GM10847 (cell line): ENCODE results near the gene UBE4B.

ENCODE experiments used
- POLR2A ChIP-seq: IDR thresholded peaks from 2 replicates; pipeline ENCODE4 v1.6.1; 2011; ENCODE audit not compliant: insufficient read length; ENCODE audit errors: extremely low read depth

UBE4B gene

DNA sequence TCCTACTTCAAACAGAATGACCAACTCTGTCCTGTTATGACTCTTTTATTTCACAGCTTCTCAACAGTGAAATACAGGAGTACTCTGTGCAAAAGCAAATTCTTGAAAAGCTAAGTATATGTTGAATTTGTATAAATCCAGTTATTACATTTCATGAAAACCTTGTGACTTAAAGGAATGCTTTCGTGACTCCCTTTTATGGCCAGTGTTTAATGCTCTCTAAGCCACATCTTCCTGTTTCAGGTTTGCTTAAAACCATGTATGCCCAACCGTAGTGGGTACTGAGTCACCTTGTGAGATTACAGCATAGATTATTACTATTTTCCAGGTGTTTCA, 137.4 kb downstream of the UBE4B start:
- TF ChIP-seq POLR2A = no peak

- TF ChIP-seq POLR2A = no peak
Observed at GRCh38 chr1:10171105-10171767, 138.5 kb downstream of the UBE4B start.

- TF ChIP-seq POLR2A = no peak
Observed at GRCh38 chr1:10171995-10172669, 139.4 kb downstream of the UBE4B start.

GRCh38 chr1:10173582-10173981, 140.8 kb downstream of the UBE4B start:
- no peak for TF ChIP-seq POLR2A

DNA sequence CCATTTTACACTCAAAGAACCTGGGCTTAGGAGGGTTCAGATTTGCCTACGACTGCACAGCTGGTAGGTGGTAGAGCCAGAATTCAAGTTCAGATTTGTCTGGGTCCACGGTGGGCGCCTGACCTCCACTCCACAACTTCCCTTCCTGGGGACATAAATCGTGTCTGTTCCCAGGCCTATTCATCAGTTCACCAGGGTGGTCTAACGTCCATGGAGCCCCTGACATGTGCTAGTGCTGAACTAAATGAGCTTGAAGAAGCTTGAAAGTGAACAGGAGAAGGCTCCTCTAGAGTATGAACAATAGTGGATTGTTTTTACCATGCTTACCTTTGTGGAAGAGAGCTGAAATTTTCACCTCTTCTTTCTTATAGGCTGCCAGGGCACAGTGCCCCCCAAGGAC, 145.1 kb downstream of the UBE4B start:
- no peak for TF ChIP-seq POLR2A

DNA sequence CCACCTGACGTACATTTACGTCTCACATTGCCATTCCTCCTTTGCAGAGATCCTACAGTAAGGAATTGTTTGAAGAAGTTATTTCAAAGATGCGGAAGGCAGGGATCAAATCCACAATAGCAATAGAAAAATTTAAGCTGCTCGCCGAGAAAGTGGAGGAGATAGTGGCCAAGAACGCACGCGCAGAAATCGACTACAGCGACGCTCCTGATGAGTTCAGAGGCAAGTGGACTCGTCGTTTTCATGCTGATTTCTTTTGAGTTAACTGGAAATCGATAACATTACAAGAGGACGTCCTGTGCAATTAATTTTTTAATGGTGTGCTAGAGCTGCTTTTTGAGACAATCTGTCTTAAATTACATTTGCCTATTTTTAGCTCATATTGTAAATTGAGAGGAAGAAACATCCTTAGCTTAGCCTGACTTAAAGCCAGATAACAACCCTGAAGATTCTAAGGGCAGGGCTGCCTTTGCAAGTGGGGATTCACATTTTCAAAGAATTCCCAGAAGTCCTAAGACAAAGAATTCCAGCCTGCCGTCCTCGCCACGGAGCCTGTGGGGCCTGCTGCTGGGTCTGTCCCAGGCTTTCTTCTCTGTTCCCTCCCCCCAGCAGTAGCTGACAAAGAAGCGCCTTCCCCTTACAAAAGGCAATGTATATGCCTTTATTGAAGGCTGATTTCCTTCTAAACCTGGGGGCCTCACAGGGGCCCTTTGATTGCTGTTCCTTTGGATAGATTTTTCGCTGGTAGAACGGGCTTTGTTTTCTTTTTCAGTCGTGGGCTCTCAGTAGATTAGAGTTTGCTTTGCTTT, 146.0 kb downstream of the UBE4B start:
- TF ChIP-seq POLR2A = no peak

DNA sequence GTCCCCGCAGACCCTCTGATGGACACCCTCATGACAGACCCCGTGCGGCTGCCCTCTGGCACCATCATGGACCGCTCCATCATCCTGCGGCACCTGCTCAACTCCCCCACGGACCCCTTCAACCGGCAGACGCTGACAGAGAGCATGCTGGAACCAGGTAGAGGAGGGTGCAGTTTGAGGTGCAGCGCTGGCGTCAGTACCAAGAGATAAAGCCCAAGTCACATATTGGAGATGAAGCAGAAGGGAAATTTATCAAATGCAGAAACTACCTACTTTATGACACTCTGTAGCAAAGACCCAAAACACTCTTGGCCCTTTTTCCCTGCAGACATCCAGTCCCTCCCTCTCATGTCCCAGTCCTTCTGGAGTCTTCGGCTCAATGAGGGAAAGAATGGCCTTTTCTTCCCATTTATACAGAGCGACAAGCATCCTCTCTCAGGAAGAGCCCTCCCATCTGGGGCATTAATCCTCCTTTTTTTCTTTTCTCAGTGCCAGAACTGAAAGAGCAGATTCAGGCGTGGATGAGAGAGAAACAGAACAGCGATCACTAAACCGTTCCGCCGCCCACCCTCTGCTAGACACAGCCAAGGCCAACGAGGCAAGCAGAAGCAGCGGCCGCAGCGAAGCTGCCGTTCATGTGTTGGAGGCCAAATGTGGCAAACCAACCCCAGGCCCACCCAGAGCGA, 146.8 kb downstream of the UBE4B start:
- TF ChIP-seq POLR2A = no peak

DNA sequence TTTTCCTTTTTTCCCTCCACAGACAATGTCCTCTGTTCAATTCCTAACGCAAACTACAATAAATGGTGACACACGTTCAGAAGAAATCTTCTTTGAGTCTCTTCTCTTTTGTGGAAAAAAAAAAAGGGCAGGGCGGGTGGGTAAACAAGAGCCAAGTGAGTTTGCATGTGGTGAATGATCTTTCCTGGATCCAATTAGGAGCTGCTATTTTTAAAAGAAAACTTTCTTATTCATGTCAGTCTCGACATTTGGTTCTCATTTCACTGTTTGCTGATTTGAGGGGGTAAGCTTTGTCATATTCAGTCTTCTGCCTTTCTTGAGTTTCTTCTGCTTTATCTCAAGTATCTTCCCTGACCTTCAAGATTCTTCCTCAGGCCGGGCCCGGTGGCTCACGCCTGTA, 148.4 kb downstream of the UBE4B start:
- TF ChIP-seq POLR2A = no peak

DNA sequence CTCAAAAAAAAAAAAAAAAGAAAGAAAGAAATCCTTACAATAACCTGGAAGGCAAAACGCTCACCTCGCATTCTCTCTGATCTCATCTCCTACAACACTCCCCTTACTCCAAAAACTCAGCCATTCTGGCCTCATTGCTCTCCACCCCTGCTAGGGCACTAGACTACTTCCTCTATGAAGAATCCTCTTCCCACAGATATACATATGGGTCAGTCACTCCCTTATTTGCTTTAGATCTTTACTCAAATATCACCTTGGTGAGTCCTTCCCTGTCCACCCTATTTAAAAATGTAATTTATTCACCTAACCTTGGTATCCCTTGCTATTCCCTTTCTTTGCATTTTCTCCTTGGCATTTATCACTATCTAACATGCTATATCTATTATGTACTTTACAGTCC, 153.0 kb downstream of the UBE4B start:
- no peak for TF ChIP-seq POLR2A

- TF ChIP-seq POLR2A = no peak
Observed at GRCh38 chr1:10186331-10187025, 153.7 kb downstream of the UBE4B start.

GRCh38 chr1:10187026-10187334, 154.2 kb downstream of the UBE4B start:
- TF ChIP-seq POLR2A = no peak

DNA sequence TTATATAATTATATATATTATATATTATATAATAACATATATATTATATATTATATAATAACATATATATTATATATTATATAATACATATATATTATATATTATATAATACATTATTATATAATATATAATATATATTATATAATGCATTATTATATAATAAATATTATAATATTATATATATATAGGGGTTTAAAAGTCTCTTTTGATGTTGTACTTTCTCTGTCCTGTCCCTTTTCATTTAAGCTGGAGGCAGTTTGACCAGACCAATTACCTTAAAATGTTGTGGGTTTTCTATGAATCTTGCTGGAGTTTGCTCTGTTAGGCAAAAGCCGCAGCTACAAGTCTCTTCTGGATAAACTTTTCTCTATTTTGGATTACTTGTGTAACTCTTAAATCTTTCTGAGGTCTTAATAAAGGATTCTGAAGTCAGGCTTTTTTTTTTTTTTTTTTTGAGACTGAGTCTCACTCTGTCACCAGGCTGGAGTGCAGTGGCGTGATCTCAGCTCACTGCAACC, 155.4 kb downstream of the UBE4B start:
- TF ChIP-seq POLR2A = no peak

DNA sequence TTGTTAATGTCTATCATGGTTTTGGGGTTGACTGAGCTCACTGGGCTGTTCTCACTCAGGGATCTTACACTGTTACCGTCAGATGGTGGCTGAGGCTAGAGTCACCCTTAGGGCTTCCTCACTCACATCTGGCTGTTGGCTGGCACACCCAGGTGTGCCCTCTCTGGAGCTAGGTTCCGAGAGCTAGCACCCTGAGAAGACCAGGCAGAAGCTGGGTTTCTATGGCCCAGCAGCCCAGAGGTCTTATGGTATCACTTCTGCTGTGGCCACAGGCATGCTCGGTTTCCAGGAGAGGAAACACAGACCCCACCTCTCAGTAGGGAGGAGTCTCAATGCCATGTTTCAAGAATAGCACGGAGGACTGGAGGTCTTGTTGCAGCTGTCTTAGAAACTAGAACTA, 156.9 kb downstream of the UBE4B start:
- no peak for TF ChIP-seq POLR2A

DNA sequence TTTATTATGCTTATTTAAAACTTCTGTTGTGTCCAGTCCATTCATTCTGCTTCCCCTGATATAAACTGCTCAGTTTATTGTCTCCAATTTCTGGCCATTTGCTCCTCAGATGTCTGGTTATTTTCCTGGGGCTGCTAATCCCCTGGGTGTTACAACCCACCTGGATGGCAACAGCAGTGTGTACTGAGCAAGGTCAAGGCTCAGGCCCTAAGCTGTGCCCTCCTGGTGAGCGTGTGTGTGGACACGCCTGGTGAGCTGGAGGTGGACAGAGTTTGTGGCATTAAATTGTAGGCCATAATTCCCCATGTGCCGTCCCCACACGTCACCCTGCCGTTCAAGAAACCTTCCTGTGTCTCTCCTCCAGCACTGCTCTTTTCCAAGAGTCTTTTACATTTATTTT, 159.5 kb downstream of the UBE4B start:
- TF ChIP-seq POLR2A = no peak

DNA sequence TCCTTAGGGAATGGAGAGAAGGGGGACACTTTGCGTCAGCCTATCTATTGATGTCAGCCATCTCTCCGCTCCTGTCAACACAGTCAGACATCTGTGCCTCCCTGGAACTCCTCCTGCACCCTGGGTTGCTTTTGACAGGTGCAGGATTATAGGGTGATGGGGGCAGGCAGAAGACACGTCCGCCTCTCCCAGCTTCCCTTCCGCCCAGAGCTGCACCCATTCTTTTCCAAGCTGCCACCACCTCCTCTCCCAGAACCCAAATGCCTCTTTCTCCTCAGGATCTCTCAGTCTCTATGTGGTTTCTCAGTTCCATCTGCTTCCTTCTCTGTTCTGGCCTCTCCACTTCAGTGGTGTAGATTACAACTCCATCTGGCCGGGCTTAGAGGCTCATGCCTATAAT, 160.5 kb downstream of the UBE4B start:
- TF ChIP-seq POLR2A = no peak

DNA sequence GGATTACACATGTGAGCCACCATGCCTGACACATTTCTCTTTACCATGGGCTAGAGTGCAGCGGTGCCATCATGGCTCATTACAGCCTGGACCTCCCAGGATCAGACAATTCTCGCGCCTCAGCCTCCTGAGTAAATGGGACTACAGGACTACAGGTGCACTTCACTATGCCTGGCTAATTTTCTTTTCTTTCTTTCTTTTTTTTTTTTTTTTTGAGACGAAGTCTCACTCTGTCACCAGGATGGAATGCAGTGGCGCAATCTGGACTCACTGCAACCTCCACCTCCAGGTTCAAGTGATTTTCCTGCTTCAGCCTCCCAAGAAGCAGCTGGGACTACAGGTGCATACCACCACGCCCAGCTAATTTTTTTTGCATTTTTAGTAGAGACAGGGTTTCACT, 162.8 kb downstream of the UBE4B start:
- TF ChIP-seq POLR2A = no peak

GRCh38 chr1:10196976-10197375, 164.2 kb downstream of the UBE4B start:
- no peak for TF ChIP-seq POLR2A
